Measurements from ENCODE around the gene PRICKLE1.

PRICKLE1 gene

GRCh38 chr12:42589465-42590329 is at the start of gene PRICKLE1:
Gene PRICKLE1 (minus strand): TSS chr12:42589746. CDS start chr12:42472516, 117,230 bp downstream.
- Histone ChIP-seq H3K9me3 (ENCODE audit: insufficient read depth, low read length, severe bottlenecking) (no peaks in the 10 kb centered on the region), H3K27me3 (ENCODE audit: insufficient read depth, low read length, poor library complexity) (no peaks in the 10 kb centered on the region), H2AFZ (ENCODE audit: low read depth, low read length) (no peak within 1 kb of the TSS), H3K4me1 (ENCODE audit: insufficient read depth, low read length) (no peaks in the 10 kb centered on the region), H4K20me1 (ENCODE audit: insufficient read depth, low read length) (no peaks in the 10 kb centered on the region), H3K79me2 (ENCODE audit: insufficient read depth, low read length) (no peaks in the 10 kb centered on the region), H3K9ac (ENCODE audit: low read depth, low read length) (no peak within 1 kb of the TSS), H3K36me3 (ENCODE audit: insufficient read depth, low read length) (no peaks in the 10 kb centered on the region), H3K27ac (ENCODE audit: low read length) (no peak within 1 kb of the TSS), H3K4me2 (ENCODE audit: insufficient read depth, low read length) (no peak within 1 kb of the TSS), H3K4me3 (ENCODE audit: low read depth in 1 of 2, low read length in 2 of 2) (no peak within 1 kb of the TSS)
- DNase-seq (no peak), ATAC-seq (ENCODE audit: insufficient read depth, low read depth) (no peak)
- no peak for TF ChIP-seq CTCF (IDR thresholded peaks at IDR 0.05; ENCODE audit: borderline replicate concordance, extremely low read depth, low read length, poor library complexity, severe bottlenecking)
- no peak for TF ChIP-seq EZH2 (IDR thresholded peaks at IDR 0.05; ENCODE audit: borderline replicate concordance, low read depth, low read length, severe bottlenecking)

DNA sequence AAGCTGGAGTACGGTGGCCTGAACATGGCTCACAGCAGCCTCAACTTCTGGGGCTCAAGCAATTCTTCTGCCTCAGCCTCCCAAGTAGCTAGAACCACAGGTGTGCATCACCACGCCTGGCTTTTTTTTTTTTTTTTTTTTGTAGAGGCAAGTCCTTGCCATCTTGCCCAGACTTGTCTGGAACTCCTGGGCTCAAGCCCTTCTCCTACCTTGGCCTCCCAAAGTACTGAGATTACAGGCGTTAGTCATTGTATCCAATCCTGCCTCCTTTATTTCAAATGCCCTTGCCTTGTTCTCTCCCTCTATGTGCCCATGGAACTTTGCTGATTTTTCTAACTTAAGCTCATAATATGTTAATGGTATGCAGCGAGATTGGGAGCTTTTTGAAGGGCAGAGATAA is 49.2 kb upstream of the PRICKLE1 start:
- no peak overlapping the region for H2AFZ ChIP-seq (ENCODE audit: low read depth, low read length)
- ATAC-seq (ENCODE audit: insufficient read depth, low read depth) = no peak

DNA sequence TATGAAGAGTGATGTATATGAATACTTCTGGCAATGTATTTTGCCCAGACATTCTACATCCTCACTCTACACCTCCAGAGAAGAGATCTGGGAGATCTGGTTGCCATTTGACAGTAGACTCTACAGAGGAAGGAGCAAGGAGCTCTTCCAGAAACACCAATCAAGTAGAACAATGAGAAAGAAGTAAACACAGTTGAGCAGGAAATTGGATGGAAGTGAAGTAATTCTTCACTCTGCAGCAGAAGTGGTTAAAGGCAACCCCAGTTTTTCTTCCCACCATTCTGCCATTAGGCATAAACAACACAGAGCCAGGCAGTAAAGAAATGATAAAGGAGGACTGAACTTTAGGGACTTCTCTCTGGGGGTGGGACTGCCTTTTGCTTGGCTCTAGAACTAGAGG is 48.5 kb upstream of the PRICKLE1 start:
- H3K27ac ChIP-seq (ENCODE audit: low read length) = no peak overlapping the region
- no peak overlapping the region for H3K4me2 ChIP-seq (ENCODE audit: insufficient read depth, low read length)
- no peak overlapping the region for H3K9ac ChIP-seq (ENCODE audit: low read depth, low read length)
- ATAC-seq (ENCODE audit: insufficient read depth, low read depth) (no peak), DNase-seq (no peak)
- no peaks in the 10 kb centered on the region for H4K20me1 ChIP-seq (ENCODE audit: insufficient read depth, low read length)
- H3K9me3 ChIP-seq (ENCODE audit: insufficient read depth, low read length, severe bottlenecking) = no peaks in the 10 kb centered on the region
- H2AFZ ChIP-seq (ENCODE audit: low read depth, low read length) = no peak overlapping the region
- no peak overlapping the region for H3K4me3 ChIP-seq (ENCODE audit: low read depth in 1 of 2, low read length in 2 of 2)
- no peak for TF ChIP-seq CTCF (IDR thresholded peaks at IDR 0.05; ENCODE audit: borderline replicate concordance, extremely low read depth, low read length, poor library complexity, severe bottlenecking)
- no peak for TF ChIP-seq EZH2 (IDR thresholded peaks at IDR 0.05; ENCODE audit: borderline replicate concordance, low read depth, low read length, severe bottlenecking)
- H3K4me1 ChIP-seq (ENCODE audit: insufficient read depth, low read length) = no peaks in the 10 kb centered on the region
- H3K36me3 ChIP-seq (ENCODE audit: insufficient read depth, low read length) = no peaks in the 10 kb centered on the region
- H3K27me3 ChIP-seq (ENCODE audit: insufficient read depth, low read length, poor library complexity) = no peaks in the 10 kb centered on the region
- no peaks in the 10 kb centered on the region for H3K79me2 ChIP-seq (ENCODE audit: insufficient read depth, low read length)

More for the DNA sequence above, 49.2 kb upstream of the PRICKLE1 start:
- Histone ChIP-seq H3K9ac (ENCODE audit: low read depth, low read length) (no peak overlapping the region), H3K36me3 (ENCODE audit: insufficient read depth, low read length) (no peaks in the 10 kb centered on the region), H3K4me2 (ENCODE audit: insufficient read depth, low read length) (no peak overlapping the region), H3K79me2 (ENCODE audit: insufficient read depth, low read length) (no peaks in the 10 kb centered on the region), H3K4me1 (ENCODE audit: insufficient read depth, low read length) (no peaks in the 10 kb centered on the region), H3K9me3 (ENCODE audit: insufficient read depth, low read length, severe bottlenecking) (no peaks in the 10 kb centered on the region), H3K27me3 (ENCODE audit: insufficient read depth, low read length, poor library complexity) (no peaks in the 10 kb centered on the region), H3K4me3 (ENCODE audit: low read depth in 1 of 2, low read length in 2 of 2) (no peak overlapping the region), H4K20me1 (ENCODE audit: insufficient read depth, low read length) (no peaks in the 10 kb centered on the region), H3K27ac (ENCODE audit: low read length) (no peak overlapping the region)
- DNase-seq = no peak
- TF ChIP-seq CTCF (IDR thresholded peaks at IDR 0.05; ENCODE audit: borderline replicate concordance, extremely low read depth, low read length, poor library complexity, severe bottlenecking) = no peak
- no peak for TF ChIP-seq EZH2 (IDR thresholded peaks at IDR 0.05; ENCODE audit: borderline replicate concordance, low read depth, low read length, severe bottlenecking)
